LNCAP (cell line): ENCODE data around the gene SHROOM3.

Source experiments
- CTCF ChIP-seq: fragments of 450-650 bp; IDR thresholded peaks from 2 replicates; pipeline ENCODE4 v1.5.1; 2017; ENCODE audit warnings: mild to moderate bottlenecking

SHROOM3 gene

DNA sequence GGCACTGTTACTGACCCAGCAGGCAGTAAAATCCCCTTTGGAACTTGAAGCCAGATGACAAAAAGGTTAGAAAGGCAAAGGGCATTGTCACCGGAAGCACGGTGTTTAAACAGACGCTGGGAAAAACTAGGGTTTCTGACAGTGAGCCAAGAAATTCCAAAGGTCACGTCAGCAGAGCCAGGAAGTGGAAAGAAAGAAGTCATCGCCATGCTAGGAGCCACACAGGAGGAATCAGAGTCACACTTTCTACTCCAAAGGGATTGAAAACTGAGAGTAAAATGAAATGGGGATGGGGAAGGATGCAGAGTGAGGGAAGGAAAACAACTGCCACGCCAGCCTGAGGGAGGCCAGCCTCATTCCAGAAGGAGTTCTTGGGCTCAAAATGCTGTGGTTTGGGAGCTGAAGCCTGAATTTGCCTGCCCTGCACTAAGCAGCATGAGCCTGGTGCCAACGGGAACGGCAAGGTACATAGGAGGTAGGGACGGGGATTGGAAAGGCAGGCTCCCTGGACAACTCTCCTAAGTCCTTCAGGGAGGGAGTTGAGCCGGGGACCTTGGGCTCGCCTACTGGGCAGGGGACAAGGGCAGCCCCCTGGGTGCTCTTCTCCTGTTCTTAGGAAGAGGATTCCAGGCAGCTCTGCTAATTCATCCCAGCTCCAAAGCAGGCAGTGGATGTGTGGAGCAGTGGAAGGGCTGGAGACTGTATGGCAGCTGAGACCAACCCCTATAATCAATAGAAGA lies 396.1 kb downstream of the SHROOM3 start:
- TF ChIP-seq CTCF = no peak

DNA sequence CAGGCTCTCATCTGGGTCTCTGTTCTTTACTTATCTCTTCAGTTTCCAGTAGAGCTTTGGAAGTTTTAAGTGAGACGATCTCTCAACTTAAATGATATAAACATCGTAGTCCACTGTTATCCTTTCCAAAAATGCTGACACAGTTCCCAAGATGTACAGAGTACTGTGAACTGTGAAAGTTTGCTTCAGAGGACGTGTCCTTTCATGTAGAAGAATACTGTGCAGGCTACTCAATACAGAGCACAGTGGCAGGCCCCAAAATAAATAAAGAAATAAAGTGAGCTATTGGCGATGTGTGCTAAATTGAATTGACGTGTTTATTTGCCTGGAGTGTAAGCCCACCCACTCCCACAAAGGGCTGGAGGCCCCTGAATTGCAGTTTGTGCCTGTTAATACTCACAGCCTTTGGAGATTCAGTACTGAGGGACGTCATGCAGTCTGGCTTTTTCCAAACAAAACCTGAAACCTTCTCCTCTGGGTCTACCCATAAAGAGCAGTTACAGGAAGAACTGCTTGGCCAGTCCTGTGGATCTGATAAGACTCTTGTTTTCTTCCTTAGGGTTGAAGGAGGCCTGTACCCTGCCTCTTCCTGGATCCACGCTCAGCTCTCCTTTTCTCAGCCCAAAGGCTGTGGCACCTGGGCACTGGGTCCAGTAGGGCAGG lies 396.8 kb downstream of the SHROOM3 start:
- no peak for TF ChIP-seq CTCF
